Natural killer cell (primary cell): ENCODE data around the gene FTO. TPM values are rescaled to one million over a fixed set of nuclear protein-coding genes. Genes with fewer than 3 reads are reported as not detected.

Experiments used
- ATAC-seq, 3 donors: fragments of 150-1000 bp in 2 of 3; fragments of 200-7000 bp in 1 of 3; cut with Tn5 transposase; 1 replicate in 1 of 3; 2 replicates in 2 of 3; pipeline ENCODE4 v1.10.0; 2021; ENCODE audit warnings: mild to moderate bottlenecking in 2 of 3, moderate library complexity in 2 of 3
- DNase-seq, 2 donors: peaks; one replicate each; pipeline versions ENCODE4 v3.0.0 to v3.0.0-alpha.2; 2013 to 2021; ENCODE audit warnings: mixed read lengths in 1 of 2
- H3K27ac ChIP-seq: one replicate; pipeline ENCODE4 v1.5.1; 2013; ENCODE audit warnings: mild to moderate bottlenecking, low read length
- H3K27me3 ChIP-seq: one replicate; pipeline ENCODE4 v1.6.1; 2013; ENCODE audit warnings: low read length; ENCODE audit not compliant: control insufficient read depth, insufficient read depth
- H3K36me3 ChIP-seq: one replicate; pipeline ENCODE4 v1.6.1; 2013; ENCODE audit warnings: low read length; ENCODE audit not compliant: control insufficient read depth, insufficient read depth
- H3K4me1 ChIP-seq: one replicate; pipeline ENCODE4 v1.6.1; 2013; ENCODE audit warnings: low read length; ENCODE audit not compliant: control insufficient read depth, insufficient read depth
- H3K4me3 ChIP-seq: one replicate; pipeline ENCODE4 v1.5.1; 2013; ENCODE audit warnings: low read length
- H3K9me3 ChIP-seq: one replicate; pipeline ENCODE4 v1.6.1; 2013; ENCODE audit warnings: low read length; ENCODE audit not compliant: control insufficient read depth, insufficient read depth
- H3K27ac Mint-ChIP-seq, 2 donors: one replicate each; pipeline ENCODE4 v1.8.0; 2022; ENCODE audit warnings: mild to moderate bottlenecking in 2 of 2, mixed read lengths in 2 of 2, moderate library complexity in 1 of 2
- H3K27me3 Mint-ChIP-seq, 2 donors: one replicate each; pipeline ENCODE4 v1.8.0; 2022; ENCODE audit warnings: low read depth in 2 of 2, mixed read lengths in 2 of 2
- H3K36me3 Mint-ChIP-seq: one replicate; pipeline ENCODE4 v1.8.0; 2022; ENCODE audit warnings: mixed read lengths
- H3K4me1 Mint-ChIP-seq, 2 donors: one replicate each; pipeline ENCODE4 v1.8.0; 2022; ENCODE audit warnings: mixed read lengths in 2 of 2
- H3K4me3 Mint-ChIP-seq: one replicate; pipeline ENCODE4 v1.8.0; 2022; ENCODE audit warnings: mild to moderate bottlenecking, moderate library complexity, mixed read lengths
- H3K9me3 Mint-ChIP-seq, 2 donors: one replicate each; pipeline ENCODE4 v1.8.0; 2022; ENCODE audit warnings: mixed read lengths in 2 of 2
- CTCF ChIP-seq: fragments of 200-600 bp; IDR thresholded peaks from one replicate; pipeline ENCODE4 v1.8.0; 2022; ENCODE audit warnings: antibody characterized with exemption
- WGBS: methylation state at CpG from one replicate; pipeline ENCODE4 v1.1.7; 2013; ENCODE audit warnings: missing lambda C conversion rate; ENCODE audit not compliant: insufficient coverage; 5-methylcytosine and 5-hydroxymethylcytosine counted together
- intact Hi-C: fragments of 100-400 bp; cut with micrococcal nuclease; formaldehyde crosslinking; loops from one replicate; pipeline ENCODE4 v1.14.2; 2022
- total RNA-seq, 4 donors: library from RNA; stranded (reverse); fragments of 120-200 nt in 1 of 4; gene quantifications; one replicate each; pipeline versions ENCODE4 v1.2.3 to v1.2.4, GENCODE V29; 2013 to 2022

FTO gene
- total RNA-seq, 3 donors from 2014 or later (not counting 1 experiment from before 2014, with no cell fraction given): 55.4 to 70.5 (median 55.4) TPM

GRCh38 chr16:53768593-53768992 is 64.6 kb downstream of the FTO start:
- no peak overlapping the region for H3K4me3 ChIP-seq
- no peaks in the 10 kb centered on the region for H3K36me3 ChIP-seq
- H3K4me1 ChIP-seq: no peaks in the 10 kb centered on the region
- DNase-seq (no peak), ATAC-seq (no peak)
- H3K4me1 Mint-ChIP-seq: peaks cover 6 to 17% of the 10 kb centered on the region in 2 donors
- no peak overlapping the region for H3K4me3 Mint-ChIP-seq
- intact Hi-C loops: no loop called here
- H3K27ac ChIP-seq: no peak overlapping the region
- H3K27ac Mint-ChIP-seq: no peak overlapping the region
- H3K9me3 ChIP-seq: no peaks in the 10 kb centered on the region
- no peaks in the 10 kb centered on the region for H3K27me3 Mint-ChIP-seq
- no peaks in the 10 kb centered on the region for H3K36me3 Mint-ChIP-seq
- no peak for TF ChIP-seq CTCF
- 78% methylated on average over 1 of the region's 1 CpG for WGBS
- no peaks in the 10 kb centered on the region for H3K27me3 ChIP-seq
- H3K9me3 Mint-ChIP-seq: no peaks in the 10 kb centered on the region

- H3K27ac Mint-ChIP-seq: no peak overlapping the region
- WGBS: 89% methylated on average over 3 of the region's 4 CpGs
- TF ChIP-seq CTCF: no peak
These were observed 65.2 kb downstream of the FTO start for GRCh38 chr16:53769185-53769584.

GRCh38 chr16:53769787-53770186 is 65.8 kb downstream of the FTO start:
- Histone ChIP-seq H3K27ac (no peak overlapping the region), H3K9me3 (no peaks in the 10 kb centered on the region), H3K27me3 (no peaks in the 10 kb centered on the region), H3K4me3 (no peak overlapping the region), H3K36me3 (no peaks in the 10 kb centered on the region), H3K4me1 (peaks cover 6% of the 10 kb centered on the region)
- no peak for TF ChIP-seq CTCF
- Mint-ChIP-seq H3K9me3 (no peaks in the 10 kb centered on the region), H3K27me3 (no peaks in the 10 kb centered on the region), H3K4me3 (no peak overlapping the region), H3K4me1 (peaks cover 0 to 11% of the 10 kb centered on the region in 2 donors), H3K27ac (no peak overlapping the region), H3K36me3 (no peaks in the 10 kb centered on the region)
- DNase-seq (no peak), ATAC-seq (no peak)
- intact Hi-C loops: no loop called here

More at GRCh38 chr16:53769185-53769584, 65.2 kb downstream of the FTO start:
- Mint-ChIP-seq H3K9me3 (no peaks in the 10 kb centered on the region), H3K36me3 (no peaks in the 10 kb centered on the region), H3K4me1 (peaks cover 2 to 12% of the 10 kb centered on the region in 2 donors), H3K27me3 (no peaks in the 10 kb centered on the region), H3K4me3 (no peak overlapping the region)
- Histone ChIP-seq H3K27ac (no peak overlapping the region), H3K4me1 (peaks cover under 1% of the 10 kb centered on the region), H3K9me3 (no peaks in the 10 kb centered on the region), H3K4me3 (no peak overlapping the region), H3K36me3 (no peaks in the 10 kb centered on the region), H3K27me3 (no peaks in the 10 kb centered on the region)
- ATAC-seq: no peak
- intact Hi-C loops: no loop called here
- no peak for DNase-seq

GRCh38 chr16:53770641-53771040 is 66.7 kb downstream of the FTO start:
- Histone ChIP-seq H3K4me3 (no peak overlapping the region), H3K36me3 (no peaks in the 10 kb centered on the region), H3K4me1 (peaks cover 6% of the 10 kb centered on the region), H3K9me3 (no peaks in the 10 kb centered on the region), H3K27ac (no peak overlapping the region), H3K27me3 (no peaks in the 10 kb centered on the region)
- Mint-ChIP-seq H3K4me1 (peaks cover 0 to 7% of the 10 kb centered on the region in 2 donors), H3K36me3 (no peaks in the 10 kb centered on the region), H3K27ac (no peak overlapping the region), H3K9me3 (no peaks in the 10 kb centered on the region), H3K4me3 (no peak overlapping the region), H3K27me3 (no peaks in the 10 kb centered on the region)
- DNase-seq (no peak), ATAC-seq (no peak)
- 92% methylated on average over 4 of the region's 4 CpGs for WGBS
- intact Hi-C loops: no loop called here
- TF ChIP-seq CTCF: no peak
